Cardiac muscle cell (in vitro differentiated cells and primary cell): Measurements from ENCODE around the gene S100A5. TPM values are rescaled to one million over a fixed set of nuclear protein-coding genes. Genes with fewer than 3 reads are reported as not detected.

Source experiments
- DNase-seq, 2 donors: peaks; one replicate each; pipeline versions ENCODE4 v3.0.0 to v3.0.0-alpha.2; 2010 to 2017; ENCODE audit warnings: low read depth in 1 of 2, low spot score in 1 of 2
- H3K27ac ChIP-seq: fragments of 200-600 bp; sonication (generic); 2 replicates; pipeline ENCODE4 v1.5.1; 2016
- H3K27me3 ChIP-seq: fragments of 200-600 bp; sonication (generic); 2 replicates; pipeline ENCODE4 v1.6.0; 2016; ENCODE audit warnings: control low read depth
- H3K36me3 ChIP-seq: fragments of 200-600 bp; sonication (generic); 2 replicates; pipeline ENCODE4 v1.5.1; 2016; ENCODE audit warnings: control low read depth
- H3K4me1 ChIP-seq: fragments of 200-600 bp; sonication (generic); 2 replicates; pipeline ENCODE4 v1.8.1; 2017; ENCODE audit warnings: low read depth, mild to moderate bottlenecking, mixed run types
- H3K4me3 ChIP-seq: fragments of 200-600 bp; sonication (generic); 2 replicates; pipeline ENCODE4 v1.5.1; 2016; ENCODE audit warnings: mild to moderate bottlenecking
- H3K9me3 ChIP-seq: fragments of 200-600 bp; sonication (generic); 2 replicates; pipeline ENCODE4 v1.5.1; 2017; ENCODE audit warnings: low read depth, mild to moderate bottlenecking, control low read depth
- polyA plus RNA-seq: library from polyadenylated mRNA; unstranded; fragments of >200 nt; fragmentation: Nextera tagmentation; extraction: Ambion mirVana; gene quantifications from 2 replicates; pipeline ENCODE4 v1.2.1, GENCODE V29; 2016
- total RNA-seq: library from RNA; depleted of rRNA; stranded (reverse); fragments of >200 nt; gene quantifications from 2 replicates; pipeline ENCODE4 v1.2.3, GENCODE V29; 2016
- TF ChIP-seq, protein P1 (sequence below): IDR thresholded peaks from 2 replicates; pipeline ENCODE4 v1.5.1; 2012; ENCODE audit warnings: low read depth, mild to moderate bottlenecking, low read length

Gene S100A5
- total and polyA plus RNA-seq, 2 experiments from 2014 or later, result 0.31 TPM; not detected in 1

DNA sequence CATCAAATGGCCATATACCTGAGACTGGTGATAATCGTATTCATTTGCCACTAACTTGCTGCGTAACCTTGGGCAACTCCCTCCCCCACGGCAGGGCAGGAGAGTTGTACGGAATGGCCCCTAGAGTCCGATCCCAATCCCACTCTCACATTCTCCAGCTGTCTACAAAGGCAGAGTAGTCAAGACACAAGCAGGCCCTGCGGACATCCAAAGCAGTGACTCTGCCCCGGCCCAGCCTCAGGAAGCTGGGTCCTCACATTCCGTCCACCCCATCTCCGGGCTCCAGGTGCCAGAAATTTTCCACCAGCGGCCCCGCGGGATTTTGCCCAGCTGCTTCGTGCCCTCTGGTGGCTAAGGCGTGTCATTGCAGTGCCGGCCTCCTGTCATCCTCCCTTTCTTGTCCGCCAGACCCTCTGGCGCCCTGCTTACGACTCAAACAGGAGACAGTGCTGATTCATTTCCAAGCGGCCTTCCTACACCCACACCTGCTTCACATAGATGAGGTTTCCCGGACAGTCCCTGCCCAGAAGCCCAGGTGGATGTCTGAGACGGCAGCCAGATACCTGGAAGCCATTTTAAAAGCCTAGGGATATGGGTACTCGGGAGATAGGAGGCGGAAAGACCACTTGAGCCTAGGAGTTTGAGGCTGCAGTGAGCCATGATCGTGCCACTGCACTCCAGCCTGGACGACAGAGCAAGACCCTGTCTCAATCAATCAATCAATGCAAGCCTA, 27.8 kb upstream of the S100A5 start:
- Histone ChIP-seq H3K36me3 (no peaks in the 10 kb centered on the region), H3K4me1 (peaks cover 37% of the 10 kb centered on the region), H3K9me3 (no peaks in the 10 kb centered on the region), H3K27ac (peak overlapping the region; percentile 55), H3K27me3 (no peaks in the 10 kb centered on the region), H3K4me3 (no peak overlapping the region)
- DNase-seq, result peak; percentile 90 to 92
- TF ChIP-seq, protein P1, sequence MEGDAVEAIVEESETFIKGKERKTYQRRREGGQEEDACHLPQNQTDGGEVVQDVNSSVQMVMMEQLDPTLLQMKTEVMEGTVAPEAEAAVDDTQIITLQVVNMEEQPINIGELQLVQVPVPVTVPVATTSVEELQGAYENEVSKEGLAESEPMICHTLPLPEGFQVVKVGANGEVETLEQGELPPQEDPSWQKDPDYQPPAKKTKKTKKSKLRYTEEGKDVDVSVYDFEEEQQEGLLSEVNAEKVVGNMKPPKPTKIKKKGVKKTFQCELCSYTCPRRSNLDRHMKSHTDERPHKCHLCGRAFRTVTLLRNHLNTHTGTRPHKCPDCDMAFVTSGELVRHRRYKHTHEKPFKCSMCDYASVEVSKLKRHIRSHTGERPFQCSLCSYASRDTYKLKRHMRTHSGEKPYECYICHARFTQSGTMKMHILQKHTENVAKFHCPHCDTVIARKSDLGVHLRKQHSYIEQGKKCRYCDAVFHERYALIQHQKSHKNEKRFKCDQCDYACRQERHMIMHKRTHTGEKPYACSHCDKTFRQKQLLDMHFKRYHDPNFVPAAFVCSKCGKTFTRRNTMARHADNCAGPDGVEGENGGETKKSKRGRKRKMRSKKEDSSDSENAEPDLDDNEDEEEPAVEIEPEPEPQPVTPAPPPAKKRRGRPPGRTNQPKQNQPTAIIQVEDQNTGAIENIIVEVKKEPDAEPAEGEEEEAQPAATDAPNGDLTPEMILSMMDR, result peak; percentile 99

DNA sequence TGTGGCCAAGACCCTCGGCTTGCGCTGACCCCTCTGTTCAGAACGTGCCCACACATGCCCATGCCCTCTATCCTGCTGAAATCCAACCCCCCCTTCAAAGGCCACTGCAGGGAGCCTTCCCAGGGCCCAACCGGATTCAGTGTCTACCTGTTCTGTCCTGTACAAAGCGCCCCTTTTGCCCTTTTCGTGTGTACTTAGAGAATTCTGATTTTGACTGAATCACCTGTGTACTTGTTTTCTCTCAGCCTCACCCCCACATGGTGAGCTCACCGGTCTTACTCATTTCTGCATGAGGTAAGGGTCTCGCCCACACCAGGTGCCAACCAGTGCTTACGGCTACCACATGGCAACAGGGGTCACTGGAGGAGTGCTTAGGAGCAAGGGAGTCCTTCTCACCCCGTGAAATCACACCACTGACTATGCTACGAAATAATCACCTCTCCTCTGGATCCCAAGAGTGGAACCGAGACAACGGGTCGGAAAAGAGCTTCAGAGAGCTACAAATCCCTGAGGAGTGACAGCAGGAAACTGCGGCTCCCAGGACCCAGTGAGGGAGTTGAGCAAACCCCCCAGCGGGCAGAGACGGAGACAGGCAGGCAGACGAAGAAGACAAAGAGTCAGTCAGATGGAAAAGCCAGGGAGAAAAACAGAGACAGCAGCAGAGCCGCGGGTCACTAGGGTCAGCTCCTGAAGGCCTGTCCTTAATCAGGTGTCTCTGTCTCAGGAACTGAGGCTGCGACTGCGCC, 27.1 kb upstream of the S100A5 start:
- no peak overlapping the region for H3K4me3 ChIP-seq

DNA sequence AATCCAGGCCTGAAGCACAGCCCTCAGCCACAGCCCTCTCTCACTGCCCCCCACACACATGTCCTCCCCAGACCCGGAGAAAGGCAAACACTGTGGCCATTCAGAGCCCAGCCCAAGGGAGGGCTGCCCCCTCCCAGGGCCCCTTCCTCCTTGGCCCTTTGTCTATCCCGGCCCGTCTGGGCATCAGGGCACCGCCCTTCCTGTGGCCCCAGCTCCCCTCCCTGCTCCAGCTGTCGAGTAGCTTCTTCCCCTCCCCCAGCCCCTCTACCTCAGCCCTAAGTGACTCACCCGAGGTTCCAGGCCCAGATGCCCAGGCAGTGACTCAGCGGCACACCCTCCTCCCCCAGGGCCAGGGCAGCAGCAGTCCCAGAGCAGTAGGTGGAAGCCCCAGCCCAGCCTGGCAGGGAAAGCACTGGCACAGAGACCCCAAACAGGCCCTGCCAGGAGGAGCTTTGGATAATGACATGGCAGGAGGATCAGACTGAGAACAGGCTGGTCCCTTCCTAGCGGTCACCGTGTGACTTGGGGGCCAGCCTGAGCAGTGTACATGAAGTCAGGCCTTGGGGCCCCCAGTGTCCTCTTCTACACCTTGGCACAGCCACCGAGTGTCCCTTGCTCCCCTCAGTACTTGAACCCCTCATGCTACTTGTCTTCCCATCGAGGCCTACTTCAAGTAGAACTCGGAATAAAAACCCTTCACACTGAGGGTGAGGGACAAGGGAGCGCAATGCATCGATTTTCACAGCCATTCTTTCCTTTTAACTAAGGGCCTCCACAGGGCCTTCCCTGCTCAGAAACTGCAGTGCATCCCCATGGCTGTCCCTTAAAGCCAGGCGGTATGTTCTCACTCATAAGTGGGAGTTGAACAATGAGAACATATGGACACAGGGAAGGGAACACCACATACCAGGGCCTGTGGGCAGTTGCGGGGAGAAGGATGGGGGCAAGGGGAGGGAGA, 26.0 kb upstream of the S100A5 start:
- DNase-seq, result peak; percentile 49 to 98
- no peaks in the 10 kb centered on the region for H3K36me3 ChIP-seq
- peaks cover 28% of the 10 kb centered on the region for H3K4me1 ChIP-seq
- H3K27ac ChIP-seq, result peak overlapping the region; percentile 21
- H3K9me3 ChIP-seq, result no peaks in the 10 kb centered on the region
- TF ChIP-seq, protein P1, result no peak
- H3K4me3 ChIP-seq, result no peak overlapping the region
- no peaks in the 10 kb centered on the region for H3K27me3 ChIP-seq

More for the DNA sequence above, 27.1 kb upstream of the S100A5 start:
- no peak overlapping the region for H3K27ac ChIP-seq
- no peaks in the 10 kb centered on the region for H3K9me3 ChIP-seq
- no peak for DNase-seq
- TF ChIP-seq, protein P1, result no peak
- H3K27me3 ChIP-seq, result no peaks in the 10 kb centered on the region
- no peaks in the 10 kb centered on the region for H3K36me3 ChIP-seq
- H3K4me1 ChIP-seq, result peaks cover 30% of the 10 kb centered on the region

DNA sequence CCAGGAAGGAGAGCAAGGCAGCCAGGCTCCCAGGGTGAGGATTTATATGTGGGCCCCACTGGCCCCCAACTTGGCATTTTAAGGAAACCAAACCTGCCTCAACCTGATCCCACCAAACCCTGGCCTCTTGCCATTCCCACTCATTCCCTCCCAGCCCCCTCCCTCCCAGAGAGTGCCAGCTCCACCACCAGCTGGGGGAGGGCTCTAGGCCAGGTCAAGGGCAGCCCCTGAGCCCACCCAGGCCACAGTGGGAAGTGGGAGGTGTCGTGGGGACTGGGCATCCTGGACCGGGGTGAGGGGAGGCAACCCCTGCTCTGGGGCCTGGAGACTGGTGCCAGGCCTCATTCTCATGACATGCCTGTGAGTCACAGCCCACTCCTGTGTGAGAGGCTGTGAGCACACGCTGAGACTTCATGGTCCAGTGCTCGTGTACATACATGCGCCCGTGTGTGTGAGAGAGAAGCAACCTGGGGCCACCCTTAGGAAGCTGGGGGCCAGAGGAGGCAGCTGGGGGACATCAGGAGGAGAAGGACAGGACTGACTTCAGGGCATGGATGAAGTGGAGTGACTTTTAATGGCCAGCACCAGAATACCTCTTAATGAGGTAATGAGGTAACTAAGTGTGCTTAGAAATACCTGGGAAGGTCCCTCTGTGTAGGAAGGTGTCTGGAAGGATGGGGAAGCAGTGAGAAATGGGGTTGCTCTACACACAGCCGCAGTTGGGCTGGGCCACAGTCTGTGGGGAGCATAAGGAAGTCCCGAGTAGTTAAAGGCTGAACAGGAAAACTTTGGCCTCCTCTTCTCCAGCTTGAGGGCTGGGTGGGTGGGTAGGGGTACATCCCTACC, 25.0 kb upstream of the S100A5 start, which contains the start of gene S100A2:
S100A2 (minus strand) TSS at position 316 of the 846 bp plus-strand sequence. CDS start 1,967 bp downstream, outside the sequence.
- TF ChIP-seq, protein P1, result no peak
- no peaks in the 10 kb centered on the region for H3K27me3 ChIP-seq
- H3K27ac ChIP-seq, result peak within 1 kb of the TSS; percentile 21
- H3K36me3 ChIP-seq, result no peaks in the 10 kb centered on the region
- no peak within 1 kb of the TSS for H3K4me3 ChIP-seq
- no peaks in the 10 kb centered on the region for H3K9me3 ChIP-seq
- peaks cover 28% of the 10 kb centered on the region for H3K4me1 ChIP-seq
- peak in 1 of 2 donors; percentile 86 for DNase-seq
